Measurements from ENCODE around the gene RRP7A. TPM values are rescaled to one million over a fixed set of nuclear protein-coding genes. Genes with fewer than 3 reads are reported as not detected.
"Not testable (repeated sequence)": the region's sequence is repeated elsewhere in the genome, so short reads cannot be mapped to it uniquely, and the experiment has no call there.

Gene RRP7A
- total RNA-seq, 1 donor from 2014 or later: 20.6 TPM

- TF ChIP-seq CTCF (IDR thresholded peaks at IDR 0.05) (no peak), POLR2A (IDR thresholded peaks at IDR 0.05) (no peak), POLR2AphosphoS5 (IDR thresholded peaks at IDR 0.05; ENCODE audit: insufficient read depth in 1 of 2, low read depth in 1 of 2) (no peak)
- Histone ChIP-seq H3K27ac (no peak overlapping the region), H3K4me1 (no peaks in the 10 kb centered on the region), H3K27me3 (no peaks in the 10 kb centered on the region), H3K4me3 (no peak overlapping the region), H3K36me3 (no peaks in the 10 kb centered on the region), H3K9me3 (no peaks in the 10 kb centered on the region)
- no peak for DNase-seq (ENCODE audit: extremely low spot score in 2 of 2)
- intact Hi-C loops (cut with DNase I): no loop called here
Observed at GRCh38 chr22:42484506-42484905, 35.1 kb downstream of the RRP7A start.

GRCh38 chr22:42483610-42484223 lies 35.9 kb downstream of the RRP7A start:
- H3K4me1 ChIP-seq; DNase-seq (ENCODE audit: extremely low spot score in 2 of 2); H3K4me3 ChIP-seq; H3K27me3 ChIP-seq; intact Hi-C loops (cut with DNase I); H3K27ac ChIP-seq; H3K36me3 ChIP-seq; H3K9me3 ChIP-seq: not testable (repeated sequence)

- H3K9me3 ChIP-seq: no peaks in the 10 kb centered on the region
- H3K4me3 ChIP-seq: no peak overlapping the region
- H3K4me1 ChIP-seq: no peaks in the 10 kb centered on the region
- no peaks in the 10 kb centered on the region for H3K36me3 ChIP-seq
- no peak overlapping the region for H3K27ac ChIP-seq
- no peak for TF ChIP-seq CTCF (IDR thresholded peaks at IDR 0.05)
- TF ChIP-seq POLR2A (IDR thresholded peaks at IDR 0.05): no peak
- TF ChIP-seq POLR2AphosphoS5 (IDR thresholded peaks at IDR 0.05; ENCODE audit: insufficient read depth in 1 of 2, low read depth in 1 of 2): no peak
- no peaks in the 10 kb centered on the region for H3K27me3 ChIP-seq
- no peak for DNase-seq (ENCODE audit: extremely low spot score in 2 of 2)
- intact Hi-C loops (cut with DNase I): no loop called here
Observed at GRCh38 chr22:42475122-42475521, 44.5 kb downstream of the RRP7A start.

GRCh38 chr22:42473484-42474193 lies 46.0 kb downstream of the RRP7A start:
- DNase-seq (ENCODE audit: extremely low spot score in 2 of 2): no peak
- Histone ChIP-seq H3K4me3 (no peak overlapping the region), H3K27ac (no peak overlapping the region), H3K36me3 (no peaks in the 10 kb centered on the region), H3K4me1 (no peaks in the 10 kb centered on the region), H3K27me3 (no peaks in the 10 kb centered on the region), H3K9me3 (no peaks in the 10 kb centered on the region)
- intact Hi-C loops (cut with DNase I): no loop called here
- no peak for TF ChIP-seq POLR2A (IDR thresholded peaks at IDR 0.05)
- no peak for TF ChIP-seq POLR2AphosphoS5 (IDR thresholded peaks at IDR 0.05; ENCODE audit: insufficient read depth in 1 of 2, low read depth in 1 of 2)
- peak in 2 of 3 experiments; percentile 51 to 54 for TF ChIP-seq CTCF (IDR thresholded peaks at IDR 0.05)

GRCh38 chr22:42472671-42473070 lies 46.9 kb downstream of the RRP7A start:
- TF ChIP-seq POLR2A (IDR thresholded peaks at IDR 0.05) (no peak), POLR2AphosphoS5 (IDR thresholded peaks at IDR 0.05; ENCODE audit: insufficient read depth in 1 of 2, low read depth in 1 of 2) (no peak), CTCF (IDR thresholded peaks at IDR 0.05) (no peak)
- no peaks in the 10 kb centered on the region for H3K36me3 ChIP-seq
- DNase-seq (ENCODE audit: extremely low spot score in 2 of 2): no peak
- intact Hi-C loops (cut with DNase I): no loop called here
- H3K4me3 ChIP-seq: no peak overlapping the region
- H3K9me3 ChIP-seq: no peaks in the 10 kb centered on the region
- no peak overlapping the region for H3K27ac ChIP-seq
- H3K4me1 ChIP-seq: no peaks in the 10 kb centered on the region
- H3K27me3 ChIP-seq: no peaks in the 10 kb centered on the region

Data from vagina (tissue), 2 donors.